Gastroesophageal sphincter (tissue), 2 donors: ENCODE data around the gene BRD4.
"Not testable (repeated sequence)": the region's sequence is repeated elsewhere in the genome, so short reads cannot be mapped to it uniquely, and the experiment has no call there.

Experiments
- POLR2A ChIP-seq, 2 donors: fragments of 450-650 bp; IDR thresholded peaks; one replicate each; pipeline ENCODE4 v1.6.1; 2017; ENCODE audit warnings: antibody characterized with exemption in 2 of 2, mild to moderate bottlenecking in 2 of 2, moderate library complexity in 1 of 2
- POLR2AphosphoS5 ChIP-seq: sonication (generic); formaldehyde crosslinking; IDR thresholded peaks from one replicate; pipeline ENCODE4 v1.6.1; 2017; ENCODE audit warnings: antibody characterized with exemption

DNA sequence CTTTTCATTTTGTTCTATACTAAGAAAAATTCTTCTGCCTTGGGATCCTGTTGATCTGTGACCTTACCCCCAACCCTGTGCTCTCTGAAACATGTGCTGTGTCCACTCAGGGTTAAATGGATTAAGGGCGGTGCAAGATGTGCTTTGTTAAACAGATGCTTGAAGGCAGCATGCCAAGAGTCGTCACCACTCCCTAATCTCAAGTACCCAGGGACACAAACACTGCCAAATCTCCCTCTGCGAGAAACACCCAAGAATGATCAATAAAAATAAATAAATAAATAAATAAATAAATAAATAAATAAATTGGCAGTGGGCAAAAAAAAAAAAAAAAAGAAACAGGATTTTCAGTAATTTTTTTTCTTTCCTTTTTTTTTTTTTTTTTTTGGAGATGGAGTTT, 31.5 kb upstream of the BRD4 start:
- not testable (repeated sequence) for TF ChIP-seq POLR2A (IDR thresholded peaks at IDR 0.05); POLR2AphosphoS5
